ENCODE measurements around the gene DRG2.

Gene DRG2

GRCh38 chr17:18076936-18077335, 10.8 kb upstream of the DRG2 start:
- H3K4me1 ChIP-seq (ENCODE audit: control insufficient read depth, insufficient read depth, low read length), result no peaks in the 10 kb centered on the region
- H3K9me3 ChIP-seq (ENCODE audit: control insufficient read depth, insufficient read depth, low read depth, low read length), result no peaks in the 10 kb centered on the region
- no peaks in the 10 kb centered on the region for H3K27me3 ChIP-seq (ENCODE audit: control insufficient read depth, insufficient read depth, low read length)
- H3K27ac ChIP-seq (ENCODE audit: low read depth, low read length), result no peak overlapping the region
- H3K4me3 ChIP-seq (ENCODE audit: low read depth, low read length), result no peak overlapping the region
- no peaks in the 10 kb centered on the region for H3K36me3 ChIP-seq (ENCODE audit: control insufficient read depth, insufficient read depth, low read length)
- H3K9ac ChIP-seq (ENCODE audit: low read length), result no peak overlapping the region

GRCh38 chr17:18079543-18079942, 8.2 kb upstream of the DRG2 start:
- Histone ChIP-seq H3K27ac (ENCODE audit: low read depth, low read length) (no peak overlapping the region), H3K9ac (ENCODE audit: low read length) (no peak overlapping the region), H3K4me3 (ENCODE audit: low read depth, low read length) (no peak overlapping the region), H3K27me3 (ENCODE audit: control insufficient read depth, insufficient read depth, low read length) (no peaks in the 10 kb centered on the region), H3K36me3 (ENCODE audit: control insufficient read depth, insufficient read depth, low read length) (no peaks in the 10 kb centered on the region), H3K4me1 (ENCODE audit: control insufficient read depth, insufficient read depth, low read length) (no peaks in the 10 kb centered on the region), H3K9me3 (ENCODE audit: control insufficient read depth, insufficient read depth, low read depth, low read length) (no peaks in the 10 kb centered on the region)

GRCh38 chr17:18084256-18084655, 3.5 kb upstream of the DRG2 start:
- Histone ChIP-seq H3K4me3 (ENCODE audit: low read depth, low read length) (no peak overlapping the region), H3K9me3 (ENCODE audit: control insufficient read depth, insufficient read depth, low read depth, low read length) (no peaks in the 10 kb centered on the region), H3K4me1 (ENCODE audit: control insufficient read depth, insufficient read depth, low read length) (peaks cover 6% of the 10 kb centered on the region; the same call in 1 of the 2 replicates), H3K36me3 (ENCODE audit: control insufficient read depth, insufficient read depth, low read length) (no peaks in the 10 kb centered on the region), H3K27ac (ENCODE audit: low read depth, low read length) (no peak overlapping the region), H3K9ac (ENCODE audit: low read length) (no peak overlapping the region), H3K27me3 (ENCODE audit: control insufficient read depth, insufficient read depth, low read length) (no peaks in the 10 kb centered on the region)

GRCh38 chr17:18089613-18090012, 1.9 kb downstream of the DRG2 start:
- Histone ChIP-seq H3K27ac (ENCODE audit: low read depth, low read length) (no peak overlapping the region), H3K4me3 (ENCODE audit: low read depth, low read length) (no peak overlapping the region), H3K27me3 (ENCODE audit: control insufficient read depth, insufficient read depth, low read length) (no peaks in the 10 kb centered on the region), H3K4me1 (ENCODE audit: control insufficient read depth, insufficient read depth, low read length) (peaks cover 6% of the 10 kb centered on the region; the same call in 1 of the 2 replicates), H3K36me3 (ENCODE audit: control insufficient read depth, insufficient read depth, low read length) (peaks cover 27% of the 10 kb centered on the region), H3K9me3 (ENCODE audit: control insufficient read depth, insufficient read depth, low read depth, low read length) (no peaks in the 10 kb centered on the region), H3K9ac (ENCODE audit: low read length) (no peak overlapping the region)

- Histone ChIP-seq H3K4me3 (ENCODE audit: low read depth, low read length) (no peak overlapping the region), H3K9ac (ENCODE audit: low read length) (no peak overlapping the region), H3K4me1 (ENCODE audit: control insufficient read depth, insufficient read depth, low read length) (peaks cover 2% of the 10 kb centered on the region; the same call in 1 of the 2 replicates), H3K36me3 (ENCODE audit: control insufficient read depth, insufficient read depth, low read length) (peaks cover 61% of the 10 kb centered on the region), H3K9me3 (ENCODE audit: control insufficient read depth, insufficient read depth, low read depth, low read length) (no peaks in the 10 kb centered on the region), H3K27me3 (ENCODE audit: control insufficient read depth, insufficient read depth, low read length) (no peaks in the 10 kb centered on the region), H3K27ac (ENCODE audit: low read depth, low read length) (no peak overlapping the region)
Observed at GRCh38 chr17:18093616-18094408, 6.1 kb downstream of the DRG2 start.

- peaks cover 67% of the 10 kb centered on the region for H3K36me3 ChIP-seq (ENCODE audit: control insufficient read depth, insufficient read depth, low read length)
- no peaks in the 10 kb centered on the region for H3K9me3 ChIP-seq (ENCODE audit: control insufficient read depth, insufficient read depth, low read depth, low read length)
- no peak overlapping the region for H3K4me3 ChIP-seq (ENCODE audit: low read depth, low read length)
- H3K27me3 ChIP-seq (ENCODE audit: control insufficient read depth, insufficient read depth, low read length), result no peaks in the 10 kb centered on the region
- no peaks in the 10 kb centered on the region for H3K4me1 ChIP-seq (ENCODE audit: control insufficient read depth, insufficient read depth, low read length)
- no peak overlapping the region for H3K9ac ChIP-seq (ENCODE audit: low read length)
- H3K27ac ChIP-seq (ENCODE audit: low read depth, low read length), result no peak overlapping the region
Observed at GRCh38 chr17:18094409-18094807, 6.7 kb downstream of the DRG2 start.

GRCh38 chr17:18099516-18099915, 11.8 kb downstream of the DRG2 start:
- H3K9ac ChIP-seq (ENCODE audit: low read length), result no peak overlapping the region
- H3K4me3 ChIP-seq (ENCODE audit: low read depth, low read length), result no peak overlapping the region
- H3K27ac ChIP-seq (ENCODE audit: low read depth, low read length), result no peak overlapping the region
- no peaks in the 10 kb centered on the region for H3K9me3 ChIP-seq (ENCODE audit: control insufficient read depth, insufficient read depth, low read depth, low read length)
- peaks cover 81% of the 10 kb centered on the region for H3K36me3 ChIP-seq (ENCODE audit: control insufficient read depth, insufficient read depth, low read length)
- no peaks in the 10 kb centered on the region for H3K4me1 ChIP-seq (ENCODE audit: control insufficient read depth, insufficient read depth, low read length)
- H3K27me3 ChIP-seq (ENCODE audit: control insufficient read depth, insufficient read depth, low read length), result no peaks in the 10 kb centered on the region

GRCh38 chr17:18100616-18101015, 12.9 kb downstream of the DRG2 start:
- Histone ChIP-seq H3K27me3 (ENCODE audit: control insufficient read depth, insufficient read depth, low read length) (no peaks in the 10 kb centered on the region), H3K9ac (ENCODE audit: low read length) (no peak overlapping the region), H3K4me3 (ENCODE audit: low read depth, low read length) (no peak overlapping the region), H3K27ac (ENCODE audit: low read depth, low read length) (no peak overlapping the region), H3K36me3 (ENCODE audit: control insufficient read depth, insufficient read depth, low read length) (peaks cover 90% of the 10 kb centered on the region), H3K9me3 (ENCODE audit: control insufficient read depth, insufficient read depth, low read depth, low read length) (no peaks in the 10 kb centered on the region), H3K4me1 (ENCODE audit: control insufficient read depth, insufficient read depth, low read length) (no peaks in the 10 kb centered on the region)

- Histone ChIP-seq H3K4me1 (ENCODE audit: control insufficient read depth, insufficient read depth, low read length) (no peaks in the 10 kb centered on the region), H3K36me3 (ENCODE audit: control insufficient read depth, insufficient read depth, low read length) (peaks cover 90% of the 10 kb centered on the region), H3K27ac (ENCODE audit: low read depth, low read length) (no peak overlapping the region)
Observed at GRCh38 chr17:18101828-18102227, 14.1 kb downstream of the DRG2 start.

GRCh38 chr17:18102640-18103039, 14.9 kb downstream of the DRG2 start:
- H3K36me3 ChIP-seq (ENCODE audit: control insufficient read depth, insufficient read depth, low read length), result peaks cover 89% of the 10 kb centered on the region
- no peak overlapping the region for H3K9ac ChIP-seq (ENCODE audit: low read length)
- H3K4me3 ChIP-seq (ENCODE audit: low read depth, low read length), result no peak overlapping the region
- H3K9me3 ChIP-seq (ENCODE audit: control insufficient read depth, insufficient read depth, low read depth, low read length), result no peaks in the 10 kb centered on the region
- no peaks in the 10 kb centered on the region for H3K27me3 ChIP-seq (ENCODE audit: control insufficient read depth, insufficient read depth, low read length)
- no peaks in the 10 kb centered on the region for H3K4me1 ChIP-seq (ENCODE audit: control insufficient read depth, insufficient read depth, low read length)
- no peak overlapping the region for H3K27ac ChIP-seq (ENCODE audit: low read depth, low read length)

More at GRCh38 chr17:18101828-18102227, 14.1 kb downstream of the DRG2 start:
- Histone ChIP-seq H3K9ac (ENCODE audit: low read length) (no peak overlapping the region), H3K27me3 (ENCODE audit: control insufficient read depth, insufficient read depth, low read length) (no peaks in the 10 kb centered on the region), H3K9me3 (ENCODE audit: control insufficient read depth, insufficient read depth, low read depth, low read length) (no peaks in the 10 kb centered on the region), H3K4me3 (ENCODE audit: low read depth, low read length) (no peak overlapping the region)

- H3K4me1 ChIP-seq (ENCODE audit: control insufficient read depth, insufficient read depth, low read length), result no peaks in the 10 kb centered on the region
- no peak overlapping the region for H3K4me3 ChIP-seq (ENCODE audit: low read depth, low read length)
- peaks cover 65% of the 10 kb centered on the region for H3K36me3 ChIP-seq (ENCODE audit: control insufficient read depth, insufficient read depth, low read length)
- H3K27me3 ChIP-seq (ENCODE audit: control insufficient read depth, insufficient read depth, low read length), result no peaks in the 10 kb centered on the region
- H3K9ac ChIP-seq (ENCODE audit: low read length), result no peak overlapping the region
- H3K27ac ChIP-seq (ENCODE audit: low read depth, low read length), result no peak overlapping the region
- no peaks in the 10 kb centered on the region for H3K9me3 ChIP-seq (ENCODE audit: control insufficient read depth, insufficient read depth, low read depth, low read length)
Observed at GRCh38 chr17:18105027-18105426, 17.3 kb downstream of the DRG2 start.
